Activated CD4-positive, alpha-beta T cell treated with anti-CD3 and anti-CD28 coated beads, Interleukin-2, amount 50 U/mL, for 16 hours (primary cell): ENCODE data around the gene CTNNA2.

Experiments
- DNase-seq: peaks from one replicate; pipeline ENCODE4 v3.0.0-alpha.2; 2020

Gene CTNNA2

GRCh38 chr2:80303006-80303908 lies 790.4 kb downstream of the CTNNA2 start:
- no peak for DNase-seq

GRCh38 chr2:80303909-80304837 lies 791.3 kb downstream of the CTNNA2 start, which contains the start of gene LRRTM1:
Gene LRRTM1, minus strand, starts transcription at chr2:80304752. Its CDS starts 933 bp downstream, at chr2:80303819.
- DNase-seq, result no peak

GRCh38 chr2:80311304-80311703 lies 798.5 kb downstream of the CTNNA2 start:
- DNase-seq, result no peak

- no peak for DNase-seq
Measured at GRCh38 chr2:80312282-80312839, 799.5 kb downstream of the CTNNA2 start.

- DNase-seq, result no peak
Measured at GRCh38 chr2:80322311-80322920, 809.6 kb downstream of the CTNNA2 start.

GRCh38 chr2:80322958-80323357 lies 810.1 kb downstream of the CTNNA2 start:
- DNase-seq, result no peak

GRCh38 chr2:80323610-80324009 lies 810.8 kb downstream of the CTNNA2 start:
- no peak for DNase-seq

GRCh38 chr2:80324525-80324924 lies 811.7 kb downstream of the CTNNA2 start:
- DNase-seq, result no peak

- no peak for DNase-seq
Measured at GRCh38 chr2:80326214-80326613, 813.4 kb downstream of the CTNNA2 start.

GRCh38 chr2:80326861-80327260 lies 814.0 kb downstream of the CTNNA2 start:
- DNase-seq, result no peak

GRCh38 chr2:80328159-80328571 lies 815.3 kb downstream of the CTNNA2 start:
- DNase-seq, result no peak

GRCh38 chr2:80329491-80329890 lies 816.6 kb downstream of the CTNNA2 start:
- no peak for DNase-seq

- no peak for DNase-seq
Measured at GRCh38 chr2:80330527-80331450, 817.9 kb downstream of the CTNNA2 start.

- no peak for DNase-seq
Measured at GRCh38 chr2:80333886-80334285, 821.0 kb downstream of the CTNNA2 start.

- no peak for DNase-seq
Measured at GRCh38 chr2:80335411-80335810, 822.6 kb downstream of the CTNNA2 start.

- DNase-seq, result no peak
Measured at GRCh38 chr2:80338794-80339193, 825.9 kb downstream of the CTNNA2 start.

- no peak for DNase-seq
Measured at GRCh38 chr2:80340022-80340421, 827.2 kb downstream of the CTNNA2 start.

GRCh38 chr2:80348078-80348477 lies 835.2 kb downstream of the CTNNA2 start:
- DNase-seq, result no peak

- DNase-seq, result no peak
Measured at GRCh38 chr2:80348953-80349352, 836.1 kb downstream of the CTNNA2 start.

- no peak for DNase-seq
Measured at GRCh38 chr2:80351231-80351630, 838.4 kb downstream of the CTNNA2 start.

- no peak for DNase-seq
Measured at GRCh38 chr2:80354858-80355257, 842.0 kb downstream of the CTNNA2 start.

- DNase-seq, result no peak
Measured at GRCh38 chr2:80361904-80362303, 849.1 kb downstream of the CTNNA2 start.
